HG03439 (cell line): Measurements from ENCODE around the gene TBC1D21.

Source experiments
- ATAC-seq: cut with Tn5 transposase; IDR thresholded peaks from one replicate; pipeline ENCODE4 v1.9.1; 2021; ENCODE audit warnings: mild to moderate bottlenecking, moderate library complexity; ENCODE audit not compliant: unreplicated experiment

TBC1D21 gene

GRCh38 chr15:73887481-73887880 is 14.1 kb downstream of the TBC1D21 start:
- no peak for ATAC-seq

GRCh38 chr15:73888224-73889041 is 15.1 kb downstream of the TBC1D21 start:
- no peak for ATAC-seq

GRCh38 chr15:73889053-73889761 is 15.8 kb downstream of the TBC1D21 start:
- ATAC-seq, result no peak

- no peak for ATAC-seq
These were observed 16.4 kb downstream of the TBC1D21 start for GRCh38 chr15:73889762-73890124.

- no peak for ATAC-seq
These were observed 18.3 kb downstream of the TBC1D21 start for GRCh38 chr15:73891328-73892315.

GRCh38 chr15:73892446-73893226 is 19.3 kb downstream of the TBC1D21 start:
- no peak for ATAC-seq

- no peak for ATAC-seq
These were observed 20.9 kb downstream of the TBC1D21 start for GRCh38 chr15:73894133-73894814.

- ATAC-seq, result no peak
These were observed 24.3 kb downstream of the TBC1D21 start for GRCh38 chr15:73897441-73898261.

GRCh38 chr15:73899197-73900094 is 26.1 kb downstream of the TBC1D21 start:
- no peak for ATAC-seq

GRCh38 chr15:73900095-73900712 is 26.8 kb downstream of the TBC1D21 start:
- no peak for ATAC-seq

GRCh38 chr15:73901126-73901810 is 27.9 kb downstream of the TBC1D21 start:
- no peak for ATAC-seq

GRCh38 chr15:73902121-73903020 is 29.0 kb downstream of the TBC1D21 start:
- no peak for ATAC-seq

- ATAC-seq, result no peak
These were observed 30.9 kb downstream of the TBC1D21 start for GRCh38 chr15:73904026-73904815.

GRCh38 chr15:73905225-73905827 is 32.0 kb downstream of the TBC1D21 start:
- ATAC-seq, result no peak
